ENCODE measurements around the gene PGA4.

- TF ChIP-seq CTCF (conservative IDR thresholded peaks at IDR 0.05) (no peak), ZFX (IDR thresholded peaks at IDR 0.05) (no peak)
Measured at GRCh38 chr11:61264371-61264770, 42.2 kb downstream of the PGA4 start.

All from C4-2B (cell line).